Breast epithelium (tissue), 4 donors: ENCODE data around the gene GSDMA. TPM values are rescaled to one million over a fixed set of nuclear protein-coding genes. Genes with fewer than 3 reads are reported as not detected.
"Not testable (repeated sequence)": the region's sequence is repeated elsewhere in the genome, so short reads cannot be mapped to it uniquely, and the experiment has no call there.

Source experiments
- DNase-seq, 2 donors: peaks; one replicate each; pipeline ENCODE4 v3.0.0-alpha.2; 2019; ENCODE audit warnings: low spot score in 2 of 2
- H3K27ac ChIP-seq, 2 donors: fragments of 200-600 bp; sonication (generic) in 1 of 2; one replicate each; pipeline ENCODE4 v1.5.1; 2016 to 2019; ENCODE audit warnings: mild to moderate bottlenecking in 1 of 2
- H3K27me3 ChIP-seq, 2 donors: fragments of 200-600 bp; sonication (generic) in 1 of 2; one replicate each; pipeline versions ENCODE4 v1.5.1 to v1.6.0; 2017 to 2019; ENCODE audit warnings: control low read depth in 1 of 2, mild to moderate bottlenecking in 1 of 2
- H3K36me3 ChIP-seq: fragments of 200-600 bp; one replicate; pipeline ENCODE4 v1.5.1; 2019
- H3K4me1 ChIP-seq, 2 donors: fragments of 200-600 bp; sonication (generic); one replicate each; pipeline ENCODE4 v1.5.1; 2016 to 2019; ENCODE audit warnings: control low read depth in 1 of 2
- H3K4me3 ChIP-seq, 3 donors: fragments of 200-600 bp; sonication (generic); 1 replicate in 2 of 3; 2 replicates in 1 of 3; pipeline ENCODE4 v1.5.1; 2016 to 2019; ENCODE audit warnings: mild to moderate bottlenecking in 3 of 3, moderate library complexity in 2 of 3
- H3K9me3 ChIP-seq, 2 donors: fragments of 200-600 bp; sonication (generic) in 1 of 2; one replicate each; pipeline ENCODE4 v1.5.1; 2016 to 2019; ENCODE audit warnings: control low read depth in 1 of 2
- POLR2A ChIP-seq: fragments of 450-650 bp; IDR thresholded peaks from one replicate; pipeline ENCODE4 v1.6.1; 2016; ENCODE audit warnings: antibody characterized with exemption, mild to moderate bottlenecking, moderate library complexity
- POLR2AphosphoS5 ChIP-seq, 3 donors: sonication (generic); formaldehyde crosslinking; IDR thresholded peaks; one replicate each; pipeline ENCODE4 v1.6.1; 2017; ENCODE audit warnings: antibody characterized with exemption in 3 of 3
- intact Hi-C: fragments of 100-400 bp; cut with DNase I; formaldehyde crosslinking; loops from one replicate; pipeline ENCODE4 v1.15.1; 2023; ENCODE audit warnings: low total_unique reads
- total RNA-seq, 3 donors: library from RNA; depleted of rRNA; stranded (reverse); fragments of >200 nt; gene quantifications; one replicate each; pipeline ENCODE4 v1.1.0, GENCODE V29; 2016
- TF ChIP-seq, protein P1 (sequence below), 3 donors: fragments of 450-650 bp; IDR thresholded peaks; one replicate each; pipeline ENCODE4 v1.5.1; 2016 to 2017; ENCODE audit warnings: antibody characterized with exemption in 3 of 3, mild to moderate bottlenecking in 3 of 3, moderate library complexity in 3 of 3

Gene GSDMA
- total RNA-seq, 3 donors from 2014 or later, result 0.44 to 3.4 TPM; not detected in 1

DNA sequence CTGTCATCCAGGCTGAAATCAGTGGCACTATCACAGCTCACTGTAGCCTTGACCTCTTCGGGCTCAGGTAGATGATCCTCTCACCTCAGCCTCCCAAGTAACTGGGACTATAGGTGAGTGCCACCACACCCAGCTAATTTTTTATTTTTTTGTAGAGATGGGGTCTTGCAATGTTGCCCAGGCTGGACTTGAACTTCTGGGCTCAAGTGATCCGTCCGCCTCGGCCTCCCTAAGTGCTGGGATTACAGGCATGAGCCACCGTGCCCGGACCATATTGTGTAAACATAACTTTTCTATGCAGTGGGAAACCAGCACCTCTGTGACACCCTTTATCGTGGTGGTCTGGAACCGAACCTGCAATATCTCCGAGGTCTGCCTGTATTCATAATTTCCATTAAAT lies 41.3 kb downstream of the GSDMA start:
- Histone ChIP-seq H3K36me3 (no peaks in the 10 kb centered on the region), H3K27ac (no peak overlapping the region), H3K27me3 (no peaks in the 10 kb centered on the region), H3K4me1 (no peaks in the 10 kb centered on the region), H3K4me3 (no peak overlapping the region), H3K9me3 (no peaks in the 10 kb centered on the region)
- no peak for TF ChIP-seq POLR2AphosphoS5 (IDR thresholded peaks at IDR 0.05)
- TF ChIP-seq, protein P1, sequence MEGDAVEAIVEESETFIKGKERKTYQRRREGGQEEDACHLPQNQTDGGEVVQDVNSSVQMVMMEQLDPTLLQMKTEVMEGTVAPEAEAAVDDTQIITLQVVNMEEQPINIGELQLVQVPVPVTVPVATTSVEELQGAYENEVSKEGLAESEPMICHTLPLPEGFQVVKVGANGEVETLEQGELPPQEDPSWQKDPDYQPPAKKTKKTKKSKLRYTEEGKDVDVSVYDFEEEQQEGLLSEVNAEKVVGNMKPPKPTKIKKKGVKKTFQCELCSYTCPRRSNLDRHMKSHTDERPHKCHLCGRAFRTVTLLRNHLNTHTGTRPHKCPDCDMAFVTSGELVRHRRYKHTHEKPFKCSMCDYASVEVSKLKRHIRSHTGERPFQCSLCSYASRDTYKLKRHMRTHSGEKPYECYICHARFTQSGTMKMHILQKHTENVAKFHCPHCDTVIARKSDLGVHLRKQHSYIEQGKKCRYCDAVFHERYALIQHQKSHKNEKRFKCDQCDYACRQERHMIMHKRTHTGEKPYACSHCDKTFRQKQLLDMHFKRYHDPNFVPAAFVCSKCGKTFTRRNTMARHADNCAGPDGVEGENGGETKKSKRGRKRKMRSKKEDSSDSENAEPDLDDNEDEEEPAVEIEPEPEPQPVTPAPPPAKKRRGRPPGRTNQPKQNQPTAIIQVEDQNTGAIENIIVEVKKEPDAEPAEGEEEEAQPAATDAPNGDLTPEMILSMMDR (IDR thresholded peaks at IDR 0.05), result no peak
- no peak for TF ChIP-seq POLR2A
- no peak for DNase-seq
- intact Hi-C loops, result no loop called here

DNA sequence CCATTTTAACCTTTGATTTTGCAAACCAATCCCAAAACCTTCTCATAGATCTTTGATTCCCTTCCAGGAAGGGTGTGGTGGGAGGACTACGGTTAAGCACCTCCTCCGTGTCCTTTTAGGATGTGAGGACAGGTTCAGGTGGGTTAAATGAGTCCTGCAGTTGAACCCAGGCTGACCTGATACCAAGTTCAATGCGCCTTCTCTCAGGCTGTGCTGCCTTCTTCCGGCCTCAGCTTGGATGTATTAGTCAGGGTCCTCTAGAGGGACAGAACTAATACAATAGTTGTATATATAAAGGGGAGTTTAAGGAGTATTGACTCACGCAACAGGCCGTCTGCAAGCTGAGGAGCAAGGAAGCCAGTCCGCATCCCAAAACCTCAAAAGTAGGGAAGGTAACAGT lies 41.9 kb downstream of the GSDMA start:
- TF ChIP-seq POLR2AphosphoS5 (IDR thresholded peaks at IDR 0.05) (no peak), POLR2A (no peak)
- TF ChIP-seq, protein P1 (IDR thresholded peaks at IDR 0.05), result no peak
- no peak overlapping the region for H3K4me3 ChIP-seq
- H3K27me3 ChIP-seq, result no peaks in the 10 kb centered on the region
- intact Hi-C loops, result no loop called here
- no peaks in the 10 kb centered on the region for H3K4me1 ChIP-seq
- no peak overlapping the region for H3K27ac ChIP-seq
- DNase-seq, result no peak
- no peaks in the 10 kb centered on the region for H3K36me3 ChIP-seq
- H3K9me3 ChIP-seq, result no peaks in the 10 kb centered on the region

DNA sequence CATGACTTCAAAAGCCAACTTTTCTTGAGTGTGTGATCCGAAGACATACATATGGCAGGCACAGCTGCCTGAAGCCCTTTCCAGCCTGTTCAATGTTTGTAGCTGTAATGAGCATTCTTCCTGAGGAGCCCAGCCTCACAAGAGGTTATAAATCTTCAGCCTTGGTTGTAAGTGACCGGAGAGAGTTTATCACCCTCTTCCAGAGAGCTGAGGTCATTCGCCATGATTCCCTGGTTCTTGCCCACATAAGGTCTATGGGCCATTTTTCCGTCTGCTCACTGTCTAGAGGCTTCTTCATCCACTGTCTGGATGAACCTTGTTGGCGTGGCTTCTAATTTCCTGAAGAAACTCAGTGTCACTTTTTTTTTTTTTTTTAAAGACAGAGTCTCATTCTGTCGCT lies 42.7 kb downstream of the GSDMA start:
- no peak for DNase-seq
- Histone ChIP-seq H3K36me3 (no peaks in the 10 kb centered on the region), H3K27me3 (no peaks in the 10 kb centered on the region), H3K9me3 (no peaks in the 10 kb centered on the region), H3K4me3 (no peak overlapping the region), H3K27ac (no peak overlapping the region), H3K4me1 (no peaks in the 10 kb centered on the region)
- TF ChIP-seq POLR2A (no peak), POLR2AphosphoS5 (IDR thresholded peaks at IDR 0.05) (no peak)
- intact Hi-C loops, result no loop called here

DNA sequence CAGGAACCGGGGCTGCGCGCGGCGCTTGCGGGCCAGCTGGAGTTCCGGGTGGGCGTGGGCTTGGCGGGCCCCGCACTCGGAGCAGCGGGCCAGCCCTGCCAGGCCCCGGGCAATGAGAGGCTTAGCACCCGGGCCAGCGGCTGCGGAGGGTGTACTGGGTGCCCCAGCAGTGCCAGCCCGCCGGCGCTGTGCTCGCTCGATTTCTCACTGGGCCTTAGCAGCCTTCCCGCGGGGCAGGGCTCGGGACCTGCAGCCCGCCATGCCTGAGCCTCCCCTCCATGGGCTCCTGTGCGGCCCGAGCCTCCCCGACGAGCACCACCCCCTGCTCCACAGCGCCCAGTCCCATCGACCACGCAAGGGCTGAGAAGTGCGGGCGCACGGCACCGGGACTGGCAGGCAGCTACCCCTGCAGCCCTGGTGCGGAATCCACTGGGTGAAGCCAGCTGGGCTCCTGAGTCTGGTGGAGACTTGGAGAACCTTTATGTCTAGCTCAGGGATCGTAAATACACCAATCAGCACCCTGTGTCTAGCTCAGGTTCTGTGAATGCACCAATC lies 48.2 kb downstream of the GSDMA start:
- H3K36me3 ChIP-seq, H3K4me1 ChIP-seq, intact Hi-C loops, H3K9me3 ChIP-seq, H3K27me3 ChIP-seq, DNase-seq: not testable (repeated sequence)
- peak overlapping the region in 1 of 2 donors; percentile 65 for H3K27ac ChIP-seq
- H3K4me3 ChIP-seq, result peak overlapping the region in 1 of 3 donors; percentile 8

DNA sequence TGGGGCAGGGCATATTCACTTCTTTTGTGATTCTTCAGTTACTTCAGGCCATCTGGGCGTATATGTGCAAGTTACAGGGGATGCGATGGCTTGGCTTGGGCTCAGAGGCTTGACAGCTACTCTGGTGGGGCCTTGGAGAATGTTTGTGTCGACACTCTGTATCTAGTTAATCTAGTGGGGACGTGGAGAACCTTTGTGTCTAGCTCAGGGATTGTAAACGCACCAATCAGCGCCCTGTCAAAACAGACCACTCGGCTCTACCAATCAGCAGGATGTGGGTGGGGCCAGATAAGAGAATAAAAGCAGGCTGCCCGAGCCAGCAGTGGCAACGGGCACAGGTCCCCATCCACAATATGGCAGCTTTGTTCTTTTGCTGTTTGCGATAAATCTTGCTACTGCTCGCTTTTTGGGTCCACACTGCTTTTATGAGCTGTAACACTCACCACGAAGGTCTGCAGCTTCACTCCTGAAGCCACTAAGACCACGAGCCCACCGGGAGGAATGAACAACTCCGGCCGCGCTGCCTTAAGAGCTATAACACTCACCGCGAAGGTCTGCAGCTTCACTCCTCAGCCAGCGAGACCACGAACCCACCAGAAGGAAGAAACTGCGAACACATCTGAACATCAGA lies 49.3 kb downstream of the GSDMA start:
- H3K27me3 ChIP-seq, H3K36me3 ChIP-seq, intact Hi-C loops, H3K4me1 ChIP-seq, H3K9me3 ChIP-seq, DNase-seq, H3K27ac ChIP-seq, H3K4me3 ChIP-seq: not testable (repeated sequence)

DNA sequence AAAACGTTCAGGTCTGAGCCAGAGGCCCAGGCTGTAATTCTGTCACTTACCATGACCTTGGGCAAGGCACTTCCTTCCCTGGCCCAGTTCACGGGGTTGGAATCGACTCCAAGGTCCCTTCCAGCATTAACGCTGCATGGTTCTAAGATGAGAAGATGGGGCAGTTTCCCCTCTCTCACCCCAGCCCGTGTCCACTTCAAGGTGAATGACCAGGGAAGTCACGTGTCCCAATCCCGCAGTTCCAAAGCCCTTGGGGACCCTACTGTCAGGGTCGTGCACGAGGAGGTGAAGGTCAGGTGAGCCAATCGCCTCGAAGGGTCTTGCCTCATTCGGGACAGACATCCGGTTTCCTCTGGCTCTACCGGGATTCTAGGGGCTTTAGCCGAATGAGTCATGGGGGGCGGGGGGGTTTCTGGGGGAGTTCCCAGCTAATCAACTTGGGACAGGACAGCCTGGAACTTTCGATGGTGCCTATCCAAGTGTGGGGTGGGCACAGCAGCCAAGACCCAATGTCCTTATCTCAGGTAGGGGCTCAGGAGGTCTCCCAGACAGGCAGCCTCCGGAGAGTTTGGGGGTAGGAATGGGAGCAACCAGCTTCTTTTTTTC lies 51.7 kb downstream of the GSDMA start:
- Histone ChIP-seq H3K4me3 (no peak overlapping the region), H3K4me1 (peaks cover 15 to 21% of the 10 kb centered on the region in 2 donors), H3K36me3 (no peaks in the 10 kb centered on the region), H3K9me3 (no peaks in the 10 kb centered on the region), H3K27me3 (no peaks in the 10 kb centered on the region), H3K27ac (no peak overlapping the region)
- TF ChIP-seq POLR2AphosphoS5 (IDR thresholded peaks at IDR 0.05), result no peak
- TF ChIP-seq, protein P1 (IDR thresholded peaks at IDR 0.05), result no peak
- TF ChIP-seq POLR2A, result no peak
- intact Hi-C loops, result no loop called here
- no peak for DNase-seq
